K562 (cell line): ENCODE data around the gene LPIN1. TPM values are rescaled to one million over a fixed set of nuclear protein-coding genes. Genes with fewer than 3 reads are reported as not detected.

Source experiments
- ATAC-seq: fragments of 200-7000 bp; cut with Tn5 transposase; 3 replicates; pipeline ENCODE4 v1.9.1; 2020; ENCODE audit warnings: moderate library complexity
- BruUV-seq: library from RNA; stranded (reverse); fragments of 400-500 nt; replicated peaks from 2 replicates; lab custom pipeline; 2021; lab: Mats Ljungman, UMichigan
- CTCF ChIA-PET: fragments of 300-600 bp; formaldehyde crosslinking; extraction: SDS; loops from one replicate; lab custom pipeline; 2021; ENCODE audit warnings: low intra/inter-chr PET ratio; lab: Yijun Ruan, JAX
- POLR2A ChIA-PET: fragments of 300-600, 350-650 bp; sonication (Branson Sonifier 250); formaldehyde crosslinking; extraction: SDS; loops from one replicate; lab custom pipeline; 2021; ENCODE audit warnings: antibody characterized with exemption, inconsistent platforms; lab: Yijun Ruan, JAX
- DNase-seq, 4 experiments: peaks; one replicate each; pipeline versions ENCODE4 v3.0.0 to v3.0.0-alpha.2; 2011 to 2018; ENCODE audit warnings: low spot score in 3 of 4, mixed read lengths in 3 of 4; ENCODE audit errors: extremely low read depth in 1 of 4
- FAIRE-seq: peaks from 2 replicates; lab custom pipeline; 2011; peaks lifted over from hg19 to GRCh38; lab: Jason Lieb, UNC
- H2AFZ ChIP-seq: 2 replicates; pipeline ENCODE4 v1.6.0; 2011; ENCODE audit warnings: low read depth, low read length, control low read depth, inconsistent platforms
- H3K27ac ChIP-seq: fragments of 200-600 bp; 3 replicates; pipeline ENCODE4 v1.8.0; 2011; ENCODE audit warnings: low read depth, mild to moderate bottlenecking, control low read depth, inconsistent platforms, low read length, moderate library complexity, mixed read lengths; ENCODE audit errors: extremely low read depth
- H3K27me3 ChIP-seq, 2 experiments: fragments of 300-600 bp in 1 of 2; 2 replicates in 1 of 2; 3 replicates in 1 of 2; pipeline versions ENCODE4 v1.6.0 to v1.8.0; 2011; ENCODE audit warnings: inconsistent platforms in 2 of 2, low read length in 2 of 2, mild to moderate bottlenecking in 1 of 2, mixed read lengths in 1 of 2, moderate library complexity in 1 of 2; ENCODE audit not compliant: control insufficient read depth in 2 of 2, insufficient read depth in 2 of 2
- H3K36me3 ChIP-seq: fragments of 300-600 bp; 3 replicates; pipeline ENCODE4 v1.8.0; 2011; ENCODE audit warnings: mild to moderate bottlenecking, low read length, inconsistent platforms; ENCODE audit not compliant: control insufficient read depth, insufficient read depth
- H3K4me1 ChIP-seq, 2 experiments: fragments of 200-600 bp in 1 of 2; replicated peaks in 1 of 2; 2 replicates in 1 of 2; 3 replicates in 1 of 2; pipeline versions ENCODE4 v1.5.1 to v1.8.0; 2011; ENCODE audit warnings: inconsistent platforms in 2 of 2, low read length in 2 of 2, mild to moderate bottlenecking in 1 of 2, mixed read lengths in 1 of 2, moderate library complexity in 1 of 2; ENCODE audit not compliant: control insufficient read depth in 2 of 2, insufficient read depth in 2 of 2
- H3K4me2 ChIP-seq: 2 replicates; pipeline ENCODE4 v1.6.1; 2011; ENCODE audit warnings: low read length, control low read depth, inconsistent platforms, mixed read lengths; ENCODE audit not compliant: insufficient read depth
- H3K4me3 ChIP-seq: fragments of 200-600 bp; sonication (generic), shearing (Covaris generic); 2 replicates; pipeline ENCODE4 v1.5.1; 2016; ENCODE audit warnings: control low read depth, inconsistent platforms
- H3K79me2 ChIP-seq: fragments of 200-600 bp; 3 replicates; pipeline ENCODE4 v1.8.0; 2011; ENCODE audit warnings: low read length, inconsistent platforms; ENCODE audit not compliant: control insufficient read depth, insufficient read depth
- H3K9ac ChIP-seq, 2 experiments: 2 replicates each; pipeline versions ENCODE4 v1.6.0 to v1.6.1; 2011; ENCODE audit warnings: low read depth in 2 of 2, low read length in 2 of 2, control low read depth in 1 of 2, inconsistent platforms in 1 of 2, mild to moderate bottlenecking in 1 of 2, mixed read lengths in 1 of 2; ENCODE audit not compliant: insufficient read depth in 1 of 2
- H3K9me1 ChIP-seq: one replicate; pipeline ENCODE4 v1.6.0; 2011; ENCODE audit warnings: inconsistent platforms, mild to moderate bottlenecking, low read length, moderate library complexity; ENCODE audit not compliant: control insufficient read depth, insufficient read depth
- H3K9me3 ChIP-seq: replicated peaks from 2 replicates; pipeline ENCODE4 v1.5.1; 2011; ENCODE audit warnings: low read depth, low read length, inconsistent platforms; ENCODE audit not compliant: control insufficient read depth, insufficient read depth
- H4K20me1 ChIP-seq: replicated peaks from 2 replicates; pipeline ENCODE4 v1.6.1; 2011; ENCODE audit warnings: low read length, inconsistent platforms, mixed read lengths; ENCODE audit not compliant: control insufficient read depth, insufficient read depth
- CAMTA2 ChIP-seq: fragments of 250-450 bp; sonication (Bioruptor Pico); conservative IDR thresholded peaks from 2 replicates; pipeline ENCODE4 v1.5.1; 2022
- KLF13 ChIP-seq: fragments of 450-650 bp; IDR thresholded peaks from 2 replicates; pipeline ENCODE4 v1.6.1; 2016; ENCODE audit warnings: missing genetic modification characterization, low read depth, mild to moderate bottlenecking, missing compliant biosample characterization, moderate library complexity, borderline replicate concordance
- NEUROD1 ChIP-seq: fragments of 150-350 bp; IDR thresholded peaks from 2 replicates; pipeline ENCODE4 v1.6.1; 2014; ENCODE audit warnings: borderline replicate concordance, low read length, low read depth; ENCODE audit not compliant: partially characterized antibody
- ZNF551 ChIP-seq: fragments of 250-450 bp; sonication (Bioruptor Pico); IDR thresholded peaks from 2 replicates; pipeline ENCODE4 v1.5.0; 2021; ENCODE audit warnings: mild to moderate bottlenecking, moderate library complexity
- WGBS: fragments of 100-300 bp; shearing (Covaris generic); methylation state at CpG from one replicate; pipeline ENCODE4 v1.1.6; 2016; ENCODE audit warnings: low coverage, mixed read lengths; ENCODE audit not compliant: insufficient coverage; ENCODE audit errors: missing lambda C conversion rate; 5-methylcytosine and 5-hydroxymethylcytosine counted together
- in situ Hi-C: fragments of 300-500 bp; cut with MboI; formaldehyde crosslinking; loops from 4 replicates; pipeline ENCODE4 v1.15.0; 2018; ENCODE audit warnings: inconsistent platforms, mixed read lengths
- intact Hi-C: fragments of 100-400 bp; cut with micrococcal nuclease; formaldehyde crosslinking; loops from 2 replicates; pipeline ENCODE4 v1.14.2; 2022
- polyA plus RNA-seq, 8 experiments: library from polyadenylated mRNA; depleted of rRNA in 4 of 8; stranded (reverse) in 5 of 8; unstranded in 3 of 8; fragments of >200 nt; fragmentation: Nextera tagmentation in 2 of 8; fragmentation: Illumina TruSeq in 1 of 8; extraction: Ambion mirVana in 2 of 8; extraction: Trizol in 1 of 8; gene quantifications; 2 replicates each; pipeline versions ENCODE4 v1.2.1 to v1.2.3, GENCODE V29; 2011 to 2014; ENCODE audit warnings: inconsistent platforms in 1 of 8, missing spikeins in 1 of 8
- total RNA-seq, 7 experiments: library from RNA; depleted of rRNA in 6 of 7; stranded (reverse); fragments of >200 nt in 6 of 7; fragmentation: Illumina TruSeq in 2 of 7; extraction: Trizol in 2 of 7; gene quantifications; 2 replicates each; pipeline versions ENCODE4 v1.2.1 to v1.2.3, GENCODE V29; 2011 to 2021; ENCODE audit warnings: low replicate concordance in 1 of 7
- TF ChIP-seq, protein P1 (sequence below): fragments of 450-650 bp; IDR thresholded peaks from 2 replicates; pipeline ENCODE4 v1.6.1; 2016; ENCODE audit warnings: low read depth, mild to moderate bottlenecking, moderate library complexity

Gene LPIN1
- total and polyA plus RNA-seq, 9 of the 15 experiments (the other 6 are each of a cell fraction or from before 2014, with no cell fraction given), result 9.2 to 84.0 (median 27.8) TPM

DNA sequence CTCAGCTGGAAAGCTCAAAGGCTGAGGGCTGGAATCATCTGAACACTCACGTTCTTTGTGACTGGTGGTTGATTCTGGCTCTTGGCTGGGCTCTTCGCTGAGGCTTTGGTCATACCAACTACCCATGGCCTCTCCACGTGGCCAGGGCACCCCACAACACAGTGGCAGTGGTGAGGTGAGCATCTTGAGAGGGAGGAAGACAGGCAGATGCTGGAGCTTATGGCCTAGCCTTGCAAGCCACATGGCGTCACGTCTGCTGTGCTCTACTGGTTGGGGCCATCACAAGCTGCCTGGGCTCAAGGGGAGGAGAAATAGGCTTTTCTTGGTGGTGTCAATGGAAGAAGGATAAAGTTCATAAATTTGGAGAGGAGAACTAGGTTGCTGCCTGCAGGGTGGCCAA lies 19.6 kb downstream of the LPIN1 start:
- Histone ChIP-seq H3K27me3 (no peaks in the 10 kb centered on the region), H3K9ac (no peak overlapping the region), H3K9me3 (no peaks in the 10 kb centered on the region), H3K4me1 (peaks cover 17 to 31% of the 10 kb centered on the region in 2 experiments), H3K4me2 (no peak overlapping the region), H3K27ac (no peak overlapping the region), H3K36me3 (peaks cover 74% of the 10 kb centered on the region), H3K9me1 (no peaks in the 10 kb centered on the region), H2AFZ (no peak overlapping the region), H3K4me3 (no peak overlapping the region), H4K20me1 (peaks cover 7% of the 10 kb centered on the region), H3K79me2 (peaks cover 39% of the 10 kb centered on the region)
- FAIRE-seq (no peak), DNase-seq (no peak), ATAC-seq (no peak)
- intact Hi-C loops (loop anchor here (2.0 kb wide), 1 partner anchor 21 kb away; no protein-coding TSS in a partner anchor), in situ Hi-C loops (no loop called here)
- WGBS, result 85% methylated on average over 5 of the region's 5 CpGs
- TF ChIP-seq, protein P1, sequence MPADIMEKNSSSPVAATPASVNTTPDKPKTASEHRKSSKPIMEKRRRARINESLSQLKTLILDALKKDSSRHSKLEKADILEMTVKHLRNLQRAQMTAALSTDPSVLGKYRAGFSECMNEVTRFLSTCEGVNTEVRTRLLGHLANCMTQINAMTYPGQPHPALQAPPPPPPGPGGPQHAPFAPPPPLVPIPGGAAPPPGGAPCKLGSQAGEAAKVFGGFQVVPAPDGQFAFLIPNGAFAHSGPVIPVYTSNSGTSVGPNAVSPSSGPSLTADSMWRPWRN, result no peak
- TF ChIP-seq CAMTA2 (CRISPR knock-in tag), result no peak
- TF ChIP-seq KLF13 (tag), result no peak
- no peak for TF ChIP-seq NEUROD1
- no peak for TF ChIP-seq ZNF551 (CRISPR knock-in tag)
- CTCF ChIA-PET, result no interaction called here
- POLR2A ChIA-PET, result interaction anchor here (0.9 kb wide), 1 partner anchor 12 kb away, joined by 4 read pairs; no protein-coding TSS in a partner anchor
- BruUV-seq, result no TSS peak
